Astrocyte (in vitro differentiated cells and primary cell): ENCODE results near the gene CORO2B. TPM values are rescaled to one million over a fixed set of nuclear protein-coding genes. Genes with fewer than 3 reads are reported as not detected.
"Not testable (repeated sequence)": the region's sequence is repeated elsewhere in the genome, so short reads cannot be mapped to it uniquely, and the experiment has no call there.

Source experiments
- DNase-seq: peaks from one replicate; pipeline ENCODE4 v3.0.0-alpha.2; 2010; ENCODE audit warnings: low read depth
- FAIRE-seq: peaks from 2 replicates; lab custom pipeline; 2011; peaks lifted over from hg19 to GRCh38; lab: Jason Lieb, UNC
- H2AFZ ChIP-seq: 2 replicates; pipeline ENCODE4 v1.6.0; 2012; ENCODE audit warnings: low read depth, low read length, inconsistent platforms
- H3K27ac ChIP-seq: 2 replicates; pipeline ENCODE4 v1.5.1; 2011; ENCODE audit warnings: low read depth, low read length, inconsistent platforms
- H3K27me3 ChIP-seq: 2 replicates; pipeline ENCODE4 v1.6.0; 2011; ENCODE audit warnings: low read length, inconsistent platforms; ENCODE audit not compliant: insufficient read depth
- H3K36me3 ChIP-seq: 2 replicates; pipeline ENCODE4 v1.5.1; 2011; ENCODE audit warnings: low read length, inconsistent platforms; ENCODE audit not compliant: insufficient read depth
- H3K4me1 ChIP-seq: 2 replicates; pipeline ENCODE4 v1.5.1; 2011; ENCODE audit warnings: low read length, inconsistent platforms; ENCODE audit not compliant: insufficient read depth
- H3K4me2 ChIP-seq: 2 replicates; pipeline ENCODE4 v1.6.0; 2012; ENCODE audit warnings: low read length, inconsistent platforms
- H3K4me3 ChIP-seq: 2 replicates; pipeline ENCODE4 v1.5.1; 2011; ENCODE audit warnings: low read depth, mild to moderate bottlenecking, low read length, inconsistent platforms; ENCODE audit not compliant: insufficient read depth
- H3K79me2 ChIP-seq: 2 replicates; pipeline ENCODE4 v1.6.0; 2012; ENCODE audit warnings: mild to moderate bottlenecking, low read length, inconsistent platforms; ENCODE audit not compliant: insufficient read depth
- H3K9ac ChIP-seq: 2 replicates; pipeline ENCODE4 v1.6.0; 2012; ENCODE audit warnings: mild to moderate bottlenecking, low read length, inconsistent platforms
- H3K9me3 ChIP-seq: 2 replicates; pipeline ENCODE4 v1.5.1; 2012; ENCODE audit warnings: low read depth, mild to moderate bottlenecking, low read length, inconsistent platforms; ENCODE audit not compliant: insufficient read depth
- H4K20me1 ChIP-seq: 2 replicates; pipeline ENCODE4 v1.6.0; 2012; ENCODE audit warnings: low read length, inconsistent platforms; ENCODE audit not compliant: insufficient read depth
- H3K27ac Mint-ChIP-seq: one replicate; pipeline ENCODE4 v1.8.0; 2021; ENCODE audit warnings: mild to moderate bottlenecking, mixed read lengths; ENCODE audit not compliant: unreplicated experiment
- H3K27me3 Mint-ChIP-seq: one replicate; pipeline ENCODE4 v1.8.0; 2021; ENCODE audit warnings: low read depth, mixed read lengths; ENCODE audit not compliant: unreplicated experiment
- H3K36me3 Mint-ChIP-seq: one replicate; pipeline ENCODE4 v1.8.0; 2021; ENCODE audit warnings: low read depth, mixed read lengths; ENCODE audit not compliant: unreplicated experiment
- H3K4me1 Mint-ChIP-seq: one replicate; pipeline ENCODE4 v1.8.0; 2021; ENCODE audit warnings: low read depth, mixed read lengths; ENCODE audit not compliant: unreplicated experiment
- H3K4me3 Mint-ChIP-seq: one replicate; pipeline ENCODE4 v1.8.0; 2021; ENCODE audit warnings: mild to moderate bottlenecking, moderate library complexity, mixed read lengths; ENCODE audit not compliant: unreplicated experiment
- H3K9me3 Mint-ChIP-seq: one replicate; pipeline ENCODE4 v1.8.0; 2021; ENCODE audit warnings: mild to moderate bottlenecking, mixed read lengths; ENCODE audit not compliant: unreplicated experiment
- CTCF ChIP-seq: IDR thresholded peaks from 2 replicates; pipeline ENCODE4 v1.5.1; 2011; ENCODE audit warnings: low read depth, mild to moderate bottlenecking, inconsistent platforms, low read length, moderate library complexity; ENCODE audit not compliant: insufficient read depth
- EZH2 ChIP-seq: IDR thresholded peaks from 2 replicates; pipeline ENCODE4 v1.6.1; 2012; ENCODE audit warnings: mild to moderate bottlenecking, low read length, inconsistent platforms; ENCODE audit not compliant: insufficient read depth
- total RNA-seq: library from RNA; stranded (reverse); gene quantifications from 2 replicates; pipeline ENCODE4 v1.2.1, GENCODE V29; 2021

The CORO2B gene
- total RNA-seq, 1 donor from 2014 or later: 7.4 TPM

DNA sequence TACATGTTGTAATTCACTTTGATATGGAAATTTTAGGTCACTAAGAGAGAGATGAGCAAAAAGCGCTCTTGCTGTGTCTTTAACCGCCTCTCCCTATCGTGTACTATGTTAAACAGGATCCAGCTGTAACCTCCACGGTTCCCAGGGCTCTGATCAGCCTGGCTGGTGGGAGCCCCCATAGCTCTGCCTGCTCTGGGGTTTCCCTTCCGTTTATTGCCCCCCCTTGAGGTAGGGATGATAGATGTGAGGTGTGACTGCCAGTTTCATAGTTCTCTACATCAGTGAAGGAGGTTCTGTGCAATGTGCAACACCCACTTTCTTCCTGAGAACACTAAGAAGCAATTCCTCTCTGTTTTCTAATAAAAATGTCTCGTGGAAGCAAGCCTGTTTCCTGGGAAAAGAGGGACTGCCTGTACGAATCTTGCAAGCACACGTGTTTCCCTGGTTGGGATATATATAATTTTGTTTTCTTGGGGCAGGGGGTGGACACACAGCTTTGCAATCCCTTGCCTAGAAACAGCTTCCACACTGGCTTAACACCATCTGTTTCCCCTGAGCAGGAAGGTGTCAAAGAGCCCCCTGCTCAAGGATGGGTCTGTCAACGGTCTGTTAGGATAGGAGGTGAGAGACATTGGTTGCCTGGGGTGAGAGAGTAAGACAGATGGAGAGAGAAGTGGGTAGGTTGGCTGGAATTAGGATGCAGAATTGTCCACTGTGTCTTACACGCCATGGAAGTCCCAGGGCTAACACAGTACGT, 23.8 kb downstream of the CORO2B start:
- Histone ChIP-seq H4K20me1 (peaks cover 28% of the 10 kb centered on the region), H3K9me3 (no peaks in the 10 kb centered on the region), H3K4me3 (no peak overlapping the region), H3K79me2 (peaks cover 78% of the 10 kb centered on the region), H3K27me3 (no peaks in the 10 kb centered on the region), H3K27ac (no peak overlapping the region), H3K4me1 (peaks cover 59% of the 10 kb centered on the region), H3K9ac (no peak overlapping the region), H3K4me2 (no peak overlapping the region), H2AFZ (no peak overlapping the region), H3K36me3 (no peaks in the 10 kb centered on the region)
- no peaks in the 10 kb centered on the region for H3K27me3 Mint-ChIP-seq
- H3K9me3 Mint-ChIP-seq: peaks cover 2% of the 10 kb centered on the region
- no peak for FAIRE-seq
- TF ChIP-seq EZH2 (no peak), CTCF (no peak)
- H3K27ac Mint-ChIP-seq: no peak overlapping the region
- no peak for DNase-seq
- peaks cover 2% of the 10 kb centered on the region for H3K36me3 Mint-ChIP-seq
- H3K4me3 Mint-ChIP-seq: no peak overlapping the region
- peaks cover 19% of the 10 kb centered on the region for H3K4me1 Mint-ChIP-seq

- Histone ChIP-seq H3K79me2 (peaks cover 77% of the 10 kb centered on the region), H3K4me1 (peaks cover 61% of the 10 kb centered on the region), H3K27me3 (no peaks in the 10 kb centered on the region), H3K4me3 (no peak overlapping the region), H2AFZ (no peak overlapping the region), H3K36me3 (no peaks in the 10 kb centered on the region), H3K4me2 (no peak overlapping the region), H3K27ac (no peak overlapping the region), H3K9me3 (no peaks in the 10 kb centered on the region), H4K20me1 (peaks cover 25% of the 10 kb centered on the region), H3K9ac (no peak overlapping the region)
- Mint-ChIP-seq H3K27me3 (no peaks in the 10 kb centered on the region), H3K36me3 (peaks cover 2% of the 10 kb centered on the region), H3K27ac (no peak overlapping the region), H3K9me3 (peaks cover 2% of the 10 kb centered on the region), H3K4me1 (peaks cover 19% of the 10 kb centered on the region), H3K4me3 (no peak overlapping the region)
- TF ChIP-seq EZH2: no peak
- TF ChIP-seq CTCF: no peak
- FAIRE-seq (no peak), DNase-seq (no peak)
These were observed 24.4 kb downstream of the CORO2B start for GRCh38 chr15:68603216-68603595.

DNA sequence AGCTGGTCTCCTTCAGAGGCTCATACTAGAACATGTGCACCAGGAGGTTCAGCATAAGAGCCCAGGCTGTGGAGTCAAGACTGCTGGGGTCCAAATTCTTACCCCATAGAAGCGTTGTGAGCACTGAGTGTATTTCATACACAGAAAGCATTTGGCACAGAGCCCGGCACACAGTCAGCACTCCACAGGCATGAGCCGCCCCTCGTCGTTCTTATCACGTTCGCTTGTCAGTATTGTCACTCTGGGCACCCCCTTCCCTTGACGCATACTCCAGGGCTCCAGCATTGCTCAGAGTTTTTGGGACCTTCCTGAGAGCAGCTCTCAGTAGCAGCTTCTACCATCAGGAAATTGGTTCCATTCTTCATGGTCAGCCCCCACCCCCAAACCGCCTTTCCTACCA, 25.2 kb downstream of the CORO2B start:
- no peak overlapping the region for H3K27ac ChIP-seq
- H3K79me2 ChIP-seq: peaks cover 75% of the 10 kb centered on the region
- H3K4me2 ChIP-seq: peak overlapping the region; percentile 18
- peaks cover 58% of the 10 kb centered on the region for H3K4me1 ChIP-seq
- no peak overlapping the region for H3K4me3 ChIP-seq
- Mint-ChIP-seq H3K36me3 (peaks cover 2% of the 10 kb centered on the region), H3K4me3 (no peak overlapping the region), H3K9me3 (peaks cover 2% of the 10 kb centered on the region), H3K4me1 (peaks cover 24% of the 10 kb centered on the region), H3K27ac (no peak overlapping the region), H3K27me3 (no peaks in the 10 kb centered on the region)
- DNase-seq (no peak), FAIRE-seq (no peak)
- no peaks in the 10 kb centered on the region for H3K36me3 ChIP-seq
- no peak overlapping the region for H3K9ac ChIP-seq
- no peak overlapping the region for H2AFZ ChIP-seq
- peaks cover 19% of the 10 kb centered on the region for H4K20me1 ChIP-seq
- TF ChIP-seq CTCF: no peak
- no peak for TF ChIP-seq EZH2
- H3K27me3 ChIP-seq: no peaks in the 10 kb centered on the region
- H3K9me3 ChIP-seq: no peaks in the 10 kb centered on the region

- not testable (repeated sequence) for H3K27ac ChIP-seq, H3K4me3 ChIP-seq, H3K9me3 Mint-ChIP-seq, H3K27ac Mint-ChIP-seq, H3K4me3 Mint-ChIP-seq, H3K9me3 ChIP-seq, H3K9ac ChIP-seq, H3K27me3 ChIP-seq, H3K27me3 Mint-ChIP-seq, H2AFZ ChIP-seq, H3K36me3 Mint-ChIP-seq, H3K36me3 ChIP-seq
- H3K79me2 ChIP-seq: peaks cover 72% of the 10 kb centered on the region
- peak; percentile 65 for DNase-seq
- H3K4me1 Mint-ChIP-seq: peaks cover 17% of the 10 kb centered on the region
- peak overlapping the region; percentile 4 for H3K4me2 ChIP-seq
- peak; percentile 64 for FAIRE-seq
- H3K4me1 ChIP-seq: peaks cover 48% of the 10 kb centered on the region
- peaks cover 13% of the 10 kb centered on the region for H4K20me1 ChIP-seq
These were observed 26.2 kb downstream of the CORO2B start for GRCh38 chr15:68604840-68605478.
